Calu3 (cell line): ENCODE measurements around the gene POLR3H. TPM values are rescaled to one million over a fixed set of nuclear protein-coding genes. Genes with fewer than 3 reads are reported as not detected.

ENCODE experiments used
- BruUV-seq: library from RNA; stranded (reverse); fragments of 400-500 nt; replicated peaks from 2 replicates; lab custom pipeline; 2021; lab: Mats Ljungman, UMichigan
- CTCF ChIA-PET: fragments of 300-600 bp; sonication (Branson Sonifier 250); formaldehyde crosslinking; loops from one replicate; lab custom pipeline; 2022; ENCODE audit warnings: antibody characterized with exemption; lab: Charles Lee
- DNase-seq: peaks from one replicate; pipeline ENCODE4 v3.0.0; 2022
- H3K27ac Mint-ChIP-seq: one replicate; pipeline ENCODE4 v1.8.0; 2022; ENCODE audit warnings: mixed read lengths; ENCODE audit not compliant: unreplicated experiment
- H3K27me3 Mint-ChIP-seq: one replicate; pipeline ENCODE4 v1.8.0; 2022; ENCODE audit warnings: mixed read lengths; ENCODE audit not compliant: unreplicated experiment
- H3K36me3 Mint-ChIP-seq: one replicate; pipeline ENCODE4 v1.8.0; 2022; ENCODE audit warnings: mild to moderate bottlenecking, moderate library complexity, mixed read lengths; ENCODE audit not compliant: insufficient read depth, unreplicated experiment
- H3K4me1 Mint-ChIP-seq: one replicate; pipeline ENCODE4 v1.8.0; 2022; ENCODE audit warnings: mild to moderate bottlenecking, low read depth, mixed read lengths; ENCODE audit not compliant: unreplicated experiment
- H3K4me3 Mint-ChIP-seq: one replicate; pipeline ENCODE4 v1.8.0; 2022; ENCODE audit warnings: mild to moderate bottlenecking, low read depth, moderate library complexity, mixed read lengths; ENCODE audit not compliant: unreplicated experiment
- H3K9me3 Mint-ChIP-seq: one replicate; pipeline ENCODE4 v1.8.0; 2022; ENCODE audit warnings: low read depth, mixed read lengths; ENCODE audit not compliant: unreplicated experiment
- intact Hi-C: fragments of 100-400 bp; cut with micrococcal nuclease; formaldehyde crosslinking; loops from one replicate; pipeline ENCODE4 v1.10.0; 2022; ENCODE audit not compliant: unreplicated experiment
- total RNA-seq: library from RNA; stranded (reverse); gene quantifications from 2 replicates; pipeline ENCODE4 v1.2.3, GENCODE V29; 2022
- TF ChIP-seq, protein P1 (sequence below): fragments of 200-600 bp; IDR thresholded peaks from one replicate; pipeline ENCODE4 v1.8.0; 2022; ENCODE audit warnings: antibody characterized with exemption; ENCODE audit not compliant: unreplicated experiment

The POLR3H gene
- total RNA-seq, 1 experiment from 2014 or later, result 49.7 TPM

DNA sequence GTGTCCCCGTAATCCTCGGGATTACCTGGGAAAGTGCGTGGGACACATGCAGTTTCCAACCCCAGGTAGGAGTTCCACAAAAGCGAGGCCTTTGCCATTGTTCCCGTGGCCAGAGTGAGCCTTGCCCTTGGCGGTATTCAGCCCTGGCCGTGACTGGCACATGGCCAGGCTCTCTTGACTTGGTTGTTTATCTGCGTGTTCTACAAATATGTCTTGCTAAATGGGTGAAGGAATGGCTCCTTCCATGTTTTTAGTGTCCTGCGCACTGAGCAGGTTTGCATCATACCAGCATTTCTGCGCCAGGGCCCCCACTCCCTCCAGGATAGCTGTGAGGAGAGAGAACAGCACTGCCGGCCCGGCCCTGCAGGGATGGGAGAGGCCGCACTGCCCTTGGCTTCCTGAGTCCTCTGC is 20.0 kb downstream of the POLR3H start:
- Mint-ChIP-seq H3K27ac (peak overlapping the region; percentile 65), H3K9me3 (no peaks in the 10 kb centered on the region), H3K36me3 (peaks cover 85% of the 10 kb centered on the region), H3K4me1 (no peaks in the 10 kb centered on the region), H3K4me3 (no peak overlapping the region), H3K27me3 (no peaks in the 10 kb centered on the region)
- no peak for DNase-seq
- CTCF ChIA-PET, result interaction anchor here (0.6 kb wide), 1 partner anchor 30 kb away, joined by 3 read pairs; no protein-coding TSS in a partner anchor
- no TSS peak for BruUV-seq
- TF ChIP-seq, protein P1, sequence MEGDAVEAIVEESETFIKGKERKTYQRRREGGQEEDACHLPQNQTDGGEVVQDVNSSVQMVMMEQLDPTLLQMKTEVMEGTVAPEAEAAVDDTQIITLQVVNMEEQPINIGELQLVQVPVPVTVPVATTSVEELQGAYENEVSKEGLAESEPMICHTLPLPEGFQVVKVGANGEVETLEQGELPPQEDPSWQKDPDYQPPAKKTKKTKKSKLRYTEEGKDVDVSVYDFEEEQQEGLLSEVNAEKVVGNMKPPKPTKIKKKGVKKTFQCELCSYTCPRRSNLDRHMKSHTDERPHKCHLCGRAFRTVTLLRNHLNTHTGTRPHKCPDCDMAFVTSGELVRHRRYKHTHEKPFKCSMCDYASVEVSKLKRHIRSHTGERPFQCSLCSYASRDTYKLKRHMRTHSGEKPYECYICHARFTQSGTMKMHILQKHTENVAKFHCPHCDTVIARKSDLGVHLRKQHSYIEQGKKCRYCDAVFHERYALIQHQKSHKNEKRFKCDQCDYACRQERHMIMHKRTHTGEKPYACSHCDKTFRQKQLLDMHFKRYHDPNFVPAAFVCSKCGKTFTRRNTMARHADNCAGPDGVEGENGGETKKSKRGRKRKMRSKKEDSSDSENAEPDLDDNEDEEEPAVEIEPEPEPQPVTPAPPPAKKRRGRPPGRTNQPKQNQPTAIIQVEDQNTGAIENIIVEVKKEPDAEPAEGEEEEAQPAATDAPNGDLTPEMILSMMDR, result no peak
- intact Hi-C loops, result no loop called here

DNA sequence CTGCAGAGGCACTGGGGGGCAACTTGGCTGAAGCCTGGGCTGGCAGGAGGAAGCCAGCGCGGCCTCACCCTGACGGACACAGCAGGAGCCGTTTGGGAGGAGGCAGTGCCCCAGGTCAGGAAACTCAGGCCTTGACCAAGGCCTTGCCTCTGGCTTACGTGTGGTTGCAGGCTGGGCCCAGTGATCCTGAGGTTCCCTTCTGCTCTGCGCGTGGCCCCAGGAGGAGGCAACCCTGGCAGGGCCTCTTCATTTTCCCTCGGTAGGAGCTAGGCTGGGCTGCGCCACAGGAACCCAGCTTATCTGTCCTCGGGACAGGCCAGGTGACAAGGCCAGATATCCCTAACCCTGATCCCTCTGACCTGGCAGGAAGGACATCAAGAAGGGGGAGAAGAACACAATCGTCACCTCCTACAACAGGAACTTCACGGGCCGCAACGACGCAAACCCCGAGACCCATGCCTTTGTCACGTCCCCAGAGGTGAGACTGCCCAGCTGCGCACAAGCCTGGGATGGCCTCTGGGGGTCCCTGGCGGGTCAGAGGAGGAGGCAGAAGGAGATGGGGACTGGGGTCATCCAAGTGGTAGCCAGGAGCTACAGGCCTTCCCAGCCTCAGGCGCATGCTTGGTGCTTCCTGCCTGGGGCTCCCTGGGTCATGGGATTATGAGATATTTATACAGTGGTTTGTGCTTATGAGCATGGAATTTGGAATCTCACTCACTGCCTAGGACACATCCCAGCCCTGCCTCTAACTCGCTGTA is 20.6 kb downstream of the POLR3H start:
- peak overlapping the region; percentile 65 for H3K27ac Mint-ChIP-seq
- no peaks in the 10 kb centered on the region for H3K9me3 Mint-ChIP-seq
- no TSS peak for BruUV-seq
- TF ChIP-seq, protein P1, result no peak
- DNase-seq, result no peak
- no peaks in the 10 kb centered on the region for H3K27me3 Mint-ChIP-seq
- no peak overlapping the region for H3K4me3 Mint-ChIP-seq
- H3K4me1 Mint-ChIP-seq, result no peaks in the 10 kb centered on the region
- CTCF ChIA-PET, result interaction anchor here (0.6 kb wide), 2 partner anchors 29 to 226 kb away, joined by 3 to 4 read pairs; no protein-coding TSS in a partner anchor
- H3K36me3 Mint-ChIP-seq, result peaks cover 84% of the 10 kb centered on the region
- intact Hi-C loops, result no loop called here

DNA sequence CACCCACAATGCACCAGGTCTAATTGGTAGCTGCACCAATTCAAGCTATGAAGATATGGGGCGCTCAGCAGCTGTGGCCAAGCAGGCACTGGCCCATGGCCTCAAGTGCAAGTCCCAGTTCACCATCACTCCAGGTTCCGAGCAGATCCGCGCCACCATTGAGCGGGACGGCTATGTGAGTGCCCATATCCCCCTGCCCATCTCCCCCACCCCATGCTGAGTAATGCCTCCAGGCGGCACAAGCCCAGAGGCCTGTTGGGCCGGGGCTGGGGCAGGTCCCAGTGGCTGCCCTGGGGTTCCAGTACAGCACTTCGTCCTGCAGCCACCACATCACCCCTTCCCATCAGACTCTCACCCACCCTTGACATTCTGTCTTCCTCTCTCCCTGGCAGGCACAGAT is 21.5 kb downstream of the POLR3H start:
- TF ChIP-seq, protein P1, result no peak
- intact Hi-C loops, result no loop called here
- CTCF ChIA-PET, result no interaction called here
- no peaks in the 10 kb centered on the region for H3K27me3 Mint-ChIP-seq
- H3K9me3 Mint-ChIP-seq, result no peaks in the 10 kb centered on the region
- no peak overlapping the region for H3K4me3 Mint-ChIP-seq
- peak overlapping the region; percentile 65 for H3K27ac Mint-ChIP-seq
- no peaks in the 10 kb centered on the region for H3K4me1 Mint-ChIP-seq
- DNase-seq, result no peak
- BruUV-seq, result no TSS peak
- peaks cover 81% of the 10 kb centered on the region for H3K36me3 Mint-ChIP-seq

DNA sequence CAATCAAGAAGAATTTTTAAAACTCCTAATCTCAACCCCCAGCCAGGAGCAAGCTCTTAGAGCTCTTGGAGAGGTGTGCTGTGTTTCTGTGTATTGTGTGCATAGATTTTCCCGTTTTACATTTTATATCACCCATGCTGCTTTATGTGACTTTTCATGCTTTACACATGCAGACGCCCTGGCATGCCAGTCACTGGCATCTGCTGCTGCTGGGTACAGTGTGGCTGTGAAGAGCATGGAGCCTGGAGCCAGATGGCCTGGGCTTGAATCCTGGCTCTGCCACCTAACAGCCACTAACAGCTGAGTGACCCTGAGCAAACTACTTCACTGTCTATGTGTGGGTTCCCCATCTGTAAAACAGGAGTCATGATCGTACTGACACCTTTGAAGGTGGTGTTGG is 23.1 kb downstream of the POLR3H start:
- H3K9me3 Mint-ChIP-seq, result no peaks in the 10 kb centered on the region
- TF ChIP-seq, protein P1, result no peak
- CTCF ChIA-PET, result no interaction called here
- no peak overlapping the region for H3K27ac Mint-ChIP-seq
- no peaks in the 10 kb centered on the region for H3K27me3 Mint-ChIP-seq
- H3K4me3 Mint-ChIP-seq, result no peak overlapping the region
- intact Hi-C loops, result no loop called here
- TSS peak; percentile 28 for BruUV-seq
- H3K36me3 Mint-ChIP-seq, result peaks cover 78% of the 10 kb centered on the region
- no peaks in the 10 kb centered on the region for H3K4me1 Mint-ChIP-seq
- no peak for DNase-seq
